Germinal center (tissue), 1 donor: ENCODE measurements around the gene LTBP1.

Experiments
- DNase-seq: peaks from one replicate; pipeline ENCODE4 v3.0.0; 2012; ENCODE audit warnings: mixed read lengths, low spot score

LTBP1 gene

GRCh38 chr2:33272001-33272400 is 325.2 kb downstream of the LTBP1 start:
- peak; percentile 60 for DNase-seq

GRCh38 chr2:33273479-33273878 is 326.7 kb downstream of the LTBP1 start:
- no peak for DNase-seq

DNA sequence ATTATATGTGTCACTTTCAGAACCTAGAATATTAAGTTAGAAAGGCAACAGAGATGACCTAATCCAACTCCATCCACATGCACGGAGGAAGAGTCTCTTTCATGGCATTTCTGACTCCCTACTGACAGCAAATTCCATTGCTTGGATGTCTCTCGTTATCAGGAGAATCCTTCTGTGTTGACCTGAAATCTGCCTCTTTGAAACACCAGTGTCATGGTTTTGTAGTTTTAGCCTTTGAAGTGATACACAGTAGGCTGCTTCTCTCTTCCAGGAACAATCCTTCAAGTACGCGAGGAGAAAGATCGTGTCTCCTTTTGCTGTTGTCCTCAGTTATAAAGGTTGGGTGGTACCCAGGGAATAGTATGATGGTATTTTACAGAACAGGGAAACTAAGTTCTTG is 327.8 kb downstream of the LTBP1 start:
- DNase-seq, result no peak

GRCh38 chr2:33275689-33276444 is 329.1 kb downstream of the LTBP1 start:
- DNase-seq, result no peak

DNA sequence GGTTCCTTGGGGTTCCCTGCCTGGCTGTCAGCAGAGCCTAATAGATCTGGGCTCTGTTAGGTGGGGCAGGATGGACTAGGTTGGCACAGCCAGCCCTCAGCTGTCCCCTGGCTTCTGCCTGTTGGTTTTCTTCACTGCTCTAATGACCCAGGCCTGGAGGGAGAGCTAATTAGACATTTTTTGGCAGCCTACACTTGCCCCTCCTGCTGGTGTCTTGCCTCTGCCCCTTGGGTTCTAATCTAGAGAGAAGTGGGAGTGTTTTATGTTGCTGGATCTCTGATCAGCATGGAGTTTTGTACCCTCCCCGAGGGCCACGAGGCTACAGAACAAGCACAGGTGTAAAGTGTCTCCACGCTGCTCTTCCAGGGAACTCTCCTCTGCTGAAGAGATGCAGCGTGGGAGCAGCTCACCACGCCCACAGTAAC is 330.3 kb downstream of the LTBP1 start:
- DNase-seq, result no peak

DNA sequence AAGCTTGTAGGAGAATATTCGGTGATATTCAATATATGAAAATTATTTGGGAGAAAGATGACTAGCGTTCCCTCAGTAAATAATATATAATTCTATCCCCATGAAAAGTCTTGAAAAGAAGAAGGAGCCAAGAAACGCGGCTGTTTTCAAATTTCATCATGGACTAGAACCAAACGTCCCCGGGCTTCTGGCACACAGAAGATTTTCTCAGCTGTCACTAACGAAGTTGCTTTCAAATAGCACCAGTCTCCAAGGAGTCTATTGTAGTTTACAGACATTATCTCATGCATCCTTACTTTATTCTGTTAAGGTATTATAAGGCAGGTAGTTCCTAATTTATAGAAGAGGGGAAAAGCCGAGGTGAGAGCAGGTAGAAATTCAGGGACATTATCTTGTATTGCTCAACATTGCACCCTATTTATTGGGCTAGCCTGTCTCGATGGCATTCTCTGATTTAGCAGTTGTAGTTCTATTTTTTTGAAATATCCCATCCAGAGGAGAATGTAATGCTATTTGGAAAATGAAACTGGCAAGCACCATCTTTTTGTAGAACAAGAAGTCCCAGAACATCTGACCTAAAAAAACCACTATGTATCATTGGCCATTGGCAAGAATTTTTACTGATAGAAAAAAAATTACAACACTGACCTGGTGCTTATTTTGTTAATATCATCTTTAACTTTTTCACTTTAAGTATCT is 331.6 kb downstream of the LTBP1 start:
- DNase-seq, result no peak

- no peak for DNase-seq
Observed at GRCh38 chr2:33284287-33284686, 337.5 kb downstream of the LTBP1 start.

DNA sequence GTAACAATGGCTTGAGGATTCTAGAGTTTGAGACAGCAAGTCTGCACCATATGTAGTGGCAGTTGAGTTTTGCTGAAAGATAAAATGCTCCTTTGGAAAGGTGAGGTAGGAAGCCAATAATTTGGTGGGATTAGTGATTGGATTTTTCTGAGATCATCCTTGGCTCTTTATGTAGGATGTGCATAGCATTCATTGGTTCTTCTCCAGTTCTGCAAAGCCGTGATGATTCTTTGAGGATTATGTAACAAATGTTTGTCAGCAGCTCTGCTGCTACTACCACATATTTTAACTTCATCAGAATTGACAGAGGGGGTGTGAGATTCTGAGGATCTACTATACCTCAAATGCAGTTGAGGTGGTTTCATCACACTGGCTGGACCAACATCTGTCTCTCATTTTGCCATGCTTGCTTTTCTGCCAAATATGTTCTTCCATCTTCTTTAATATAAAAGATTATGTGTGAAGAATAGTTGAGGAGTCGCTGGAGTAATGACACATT is 340.8 kb downstream of the LTBP1 start:
- no peak for DNase-seq

DNA sequence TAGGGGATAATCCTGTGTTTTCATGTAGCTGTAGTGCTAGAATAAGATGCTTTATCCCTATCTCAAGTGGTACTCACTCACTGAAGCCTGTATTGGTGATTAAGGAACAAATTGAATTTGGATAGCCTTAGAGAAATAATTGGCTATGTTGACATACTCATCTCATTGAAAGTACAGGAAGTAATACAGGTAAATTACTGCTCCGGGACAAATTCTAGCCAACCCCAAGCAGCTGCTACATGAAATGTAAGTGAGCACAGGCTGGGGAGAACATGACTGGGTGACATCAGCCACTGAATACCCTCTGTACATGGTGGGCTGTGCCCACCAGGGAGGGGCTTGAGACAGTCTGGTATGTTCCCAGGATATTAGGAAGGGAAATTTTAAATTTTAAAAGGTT is 341.3 kb downstream of the LTBP1 start:
- DNase-seq, result no peak

- DNase-seq, result no peak
Observed at GRCh38 chr2:33289961-33290360, 343.2 kb downstream of the LTBP1 start.

- no peak for DNase-seq
Observed at GRCh38 chr2:33291278-33292013, 344.7 kb downstream of the LTBP1 start.

- no peak for DNase-seq
Observed at GRCh38 chr2:33292063-33292462, 345.3 kb downstream of the LTBP1 start.

GRCh38 chr2:33292981-33293595 is 346.3 kb downstream of the LTBP1 start:
- peak; percentile 20 for DNase-seq

DNA sequence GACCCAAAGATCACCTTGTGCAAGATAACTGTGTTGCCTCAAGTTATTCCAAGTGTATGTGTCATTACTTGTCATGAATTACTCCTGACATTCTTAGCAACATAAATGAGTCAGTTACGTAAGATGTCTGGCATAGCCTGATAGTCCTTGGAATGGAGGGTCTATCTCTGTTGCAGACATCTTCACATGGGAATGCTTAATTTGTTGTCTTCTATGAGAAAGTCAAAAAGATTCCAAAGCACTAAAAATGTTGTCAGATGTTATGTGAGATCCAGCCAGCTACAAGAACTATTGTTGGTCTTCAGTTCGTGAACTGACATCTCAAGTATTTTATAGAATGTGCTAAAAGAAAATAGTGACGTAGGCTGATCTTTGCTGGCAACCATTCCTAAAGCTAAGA is 351.5 kb downstream of the LTBP1 start:
- DNase-seq, result no peak

DNA sequence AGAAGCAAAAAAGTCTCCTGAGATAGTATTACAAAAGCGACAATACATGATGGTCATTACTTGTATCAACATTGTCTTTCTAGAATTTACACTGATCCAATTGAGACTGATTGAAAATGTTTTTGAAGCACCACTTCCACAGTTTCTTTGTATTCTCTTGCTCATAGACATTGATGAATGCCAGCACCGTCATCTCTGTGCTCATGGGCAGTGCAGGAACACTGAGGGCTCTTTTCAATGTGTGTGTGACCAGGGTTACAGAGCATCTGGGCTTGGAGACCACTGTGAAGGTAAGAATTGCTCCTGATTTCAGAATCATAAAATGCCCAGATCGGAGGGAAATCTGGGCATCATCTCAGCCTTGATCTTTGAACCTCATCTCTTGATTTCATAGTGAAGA is 354.6 kb downstream of the LTBP1 start:
- no peak for DNase-seq

GRCh38 chr2:33302348-33302747 is 355.6 kb downstream of the LTBP1 start:
- DNase-seq, result no peak

- no peak for DNase-seq
Observed at GRCh38 chr2:33304032-33304864, 357.5 kb downstream of the LTBP1 start.

DNA sequence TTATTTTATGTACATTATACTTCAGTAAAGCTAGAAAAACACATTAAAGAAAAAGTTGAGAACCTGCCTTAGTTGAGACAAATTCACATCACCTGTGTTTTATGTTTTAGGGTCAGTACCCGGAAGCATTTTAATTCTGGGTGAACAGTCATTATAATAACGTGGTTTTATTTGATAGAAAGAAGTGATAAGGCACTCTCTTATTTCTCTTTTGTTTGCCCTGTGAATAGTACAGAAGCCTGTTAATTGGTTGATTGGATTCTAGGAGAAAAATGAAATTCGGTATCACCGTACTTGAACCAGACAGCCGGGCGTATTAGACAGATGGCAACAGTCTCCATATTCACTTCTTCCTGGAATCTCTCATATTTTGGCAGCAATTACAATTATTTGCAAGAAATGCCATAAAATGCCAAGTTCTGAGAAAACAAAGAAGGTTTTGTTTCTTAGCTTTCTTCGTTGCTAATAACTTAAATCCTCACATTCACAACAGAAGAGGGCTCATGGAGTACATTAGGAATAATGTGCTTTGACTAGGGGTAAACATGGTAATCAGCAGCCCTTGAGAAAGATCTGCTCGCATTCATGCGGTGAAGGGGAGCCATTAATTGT is 361.0 kb downstream of the LTBP1 start:
- DNase-seq, result no peak

DNA sequence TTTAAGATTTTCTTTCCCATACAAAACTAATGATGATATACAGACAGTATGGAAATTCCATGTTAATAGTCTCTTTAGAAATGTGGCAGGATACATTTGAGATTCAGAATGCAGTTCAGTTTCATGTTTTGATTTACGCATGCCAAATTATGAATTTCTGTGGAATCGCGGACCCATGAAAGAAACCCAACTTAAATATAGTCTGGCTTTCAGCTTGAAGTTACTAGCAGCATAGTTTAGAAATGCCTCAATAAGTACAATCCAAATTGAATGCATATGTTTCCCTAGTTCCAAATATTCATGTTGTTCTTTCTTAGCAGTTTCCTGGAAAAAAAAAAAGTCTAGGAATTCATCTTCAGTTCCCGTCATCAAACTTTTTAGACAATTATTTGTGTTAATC is 365.6 kb downstream of the LTBP1 start:
- no peak for DNase-seq

DNA sequence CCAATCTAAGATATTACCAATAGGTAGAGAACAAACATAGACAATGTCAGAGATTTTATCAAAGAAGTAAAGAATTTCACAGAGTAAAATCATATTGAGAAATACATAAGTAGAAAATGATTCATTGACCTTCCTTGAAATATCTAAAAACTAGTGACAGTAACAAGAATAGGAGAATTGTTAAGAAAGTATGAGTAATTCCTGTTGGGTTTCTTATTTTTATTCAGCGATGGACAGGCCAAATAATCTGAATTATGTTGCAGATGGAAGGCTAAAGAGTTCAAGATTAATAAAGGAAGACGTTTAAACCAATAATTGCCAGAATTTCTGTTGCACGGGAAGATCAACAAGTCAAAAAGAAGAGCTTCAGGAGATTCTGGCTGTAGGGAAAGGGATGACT is 366.3 kb downstream of the LTBP1 start:
- no peak for DNase-seq

GRCh38 chr2:33314541-33314940 is 367.8 kb downstream of the LTBP1 start:
- DNase-seq, result no peak
